CD4-positive, alpha-beta T cell treated with Interleukin-15 for 4 hours (primary cell): Measurements from ENCODE around the gene NGF.

Experiments used
- DNase-seq: peaks from one replicate; pipeline ENCODE4 v3.0.0-alpha.2; 2020; ENCODE audit warnings: low spot score

The NGF gene

DNA sequence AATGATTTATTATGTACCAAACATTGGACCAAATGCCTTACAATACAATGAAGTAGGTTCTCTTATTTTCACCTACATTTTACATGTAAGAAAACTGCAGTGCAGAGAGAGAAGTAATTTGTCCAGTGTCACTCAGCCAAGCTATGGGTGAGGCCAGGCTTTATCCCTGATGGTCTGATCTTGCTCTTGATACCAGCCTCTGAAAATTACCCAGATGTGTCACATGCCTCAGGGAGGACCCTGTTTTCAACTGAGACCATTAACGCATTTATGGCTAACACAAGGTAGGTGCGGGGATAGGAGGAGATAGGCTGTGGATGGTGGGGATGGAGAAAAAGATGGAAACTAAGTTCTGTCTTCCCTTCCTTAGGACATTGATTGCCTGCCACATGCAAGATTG is 56.9 kb downstream of the NGF start:
- no peak for DNase-seq

DNA sequence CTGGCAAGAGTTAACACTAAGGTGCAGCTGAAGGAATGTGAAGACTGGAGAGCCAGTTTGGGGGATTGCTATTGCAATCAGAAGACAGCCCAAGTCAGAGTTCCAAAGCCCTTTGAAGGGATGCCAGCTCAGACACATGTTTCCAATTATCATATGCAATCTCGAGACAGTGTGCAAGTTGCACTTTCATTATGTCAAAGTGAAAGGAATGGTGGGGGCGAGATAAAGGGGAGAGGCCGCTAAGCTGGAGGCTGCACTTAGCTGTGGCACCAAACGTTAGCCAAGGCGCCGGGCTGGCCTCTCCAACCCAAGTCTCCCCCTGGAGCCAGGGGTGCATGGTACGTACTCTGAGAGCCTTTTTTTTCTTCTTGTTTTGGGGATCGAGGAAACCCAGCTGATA is 58.0 kb downstream of the NGF start:
- no peak for DNase-seq

GRCh38 chr1:115278211-115278610 is 59.8 kb downstream of the NGF start:
- no peak for DNase-seq

GRCh38 chr1:115277276-115277675 is 60.8 kb downstream of the NGF start:
- DNase-seq = no peak

GRCh38 chr1:115275216-115275615 is 62.8 kb downstream of the NGF start:
- DNase-seq = no peak

DNA sequence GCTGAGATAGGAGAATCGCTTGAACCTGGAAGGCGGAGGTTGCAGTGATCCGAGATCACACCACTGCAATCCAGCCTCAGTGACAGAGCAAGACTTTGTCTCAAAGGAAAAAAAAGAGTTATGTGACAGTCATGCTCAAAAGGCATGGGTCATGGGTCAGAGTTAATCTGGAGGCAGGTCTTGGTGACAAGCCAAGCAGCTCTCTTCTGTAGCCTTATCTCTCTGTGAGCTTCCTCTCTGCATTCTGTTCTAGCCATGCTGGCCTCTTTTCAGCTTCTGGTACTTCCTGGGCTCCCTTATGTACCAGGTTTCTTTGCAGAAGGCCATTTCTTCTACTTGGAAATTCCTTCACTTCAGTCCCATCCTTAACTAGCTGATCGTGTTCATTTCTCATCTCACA is 63.6 kb downstream of the NGF start:
- no peak for DNase-seq

- no peak for DNase-seq
Observed at GRCh38 chr1:115266729-115267421, 71.2 kb downstream of the NGF start.

DNA sequence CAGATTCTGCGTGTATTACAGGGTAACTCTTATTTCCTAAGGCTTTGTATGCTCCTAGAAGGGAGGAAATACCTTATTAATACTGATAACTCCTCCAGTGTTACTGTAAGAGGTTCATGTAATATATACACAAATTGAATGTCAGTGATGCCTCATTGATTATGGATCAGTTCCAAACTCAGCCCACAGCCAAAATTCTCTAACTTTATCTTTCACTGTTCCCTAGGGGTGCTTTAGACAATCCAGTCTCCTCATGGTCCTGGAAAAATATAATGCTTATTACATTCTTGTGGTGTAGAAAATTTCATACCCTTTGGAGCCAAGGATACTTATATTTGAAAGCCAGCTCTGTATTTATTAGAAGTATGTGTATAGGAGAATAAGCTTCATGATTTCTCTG is 73.0 kb downstream of the NGF start:
- no peak for DNase-seq

- DNase-seq = no peak
Observed at GRCh38 chr1:115262886-115263285, 75.2 kb downstream of the NGF start.

DNA sequence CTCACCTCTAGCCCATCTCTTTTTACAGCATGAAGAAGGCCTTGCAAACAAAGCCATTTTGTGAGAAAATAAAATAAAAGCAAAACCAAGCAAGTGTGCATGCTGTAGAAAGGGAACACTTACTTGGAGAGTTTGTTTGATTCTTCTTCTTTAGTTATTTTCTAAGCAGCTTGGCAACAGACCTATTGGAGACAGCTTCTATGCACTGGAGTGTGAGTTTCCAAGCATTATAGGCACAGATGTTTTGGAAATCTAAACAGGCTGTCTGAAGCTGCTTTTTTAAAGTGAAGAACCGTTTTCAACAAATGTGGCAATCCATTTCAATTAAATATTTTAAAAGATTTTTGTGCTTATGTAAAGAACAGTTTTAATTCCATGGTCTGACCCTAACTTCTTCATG is 76.6 kb downstream of the NGF start:
- no peak for DNase-seq

DNA sequence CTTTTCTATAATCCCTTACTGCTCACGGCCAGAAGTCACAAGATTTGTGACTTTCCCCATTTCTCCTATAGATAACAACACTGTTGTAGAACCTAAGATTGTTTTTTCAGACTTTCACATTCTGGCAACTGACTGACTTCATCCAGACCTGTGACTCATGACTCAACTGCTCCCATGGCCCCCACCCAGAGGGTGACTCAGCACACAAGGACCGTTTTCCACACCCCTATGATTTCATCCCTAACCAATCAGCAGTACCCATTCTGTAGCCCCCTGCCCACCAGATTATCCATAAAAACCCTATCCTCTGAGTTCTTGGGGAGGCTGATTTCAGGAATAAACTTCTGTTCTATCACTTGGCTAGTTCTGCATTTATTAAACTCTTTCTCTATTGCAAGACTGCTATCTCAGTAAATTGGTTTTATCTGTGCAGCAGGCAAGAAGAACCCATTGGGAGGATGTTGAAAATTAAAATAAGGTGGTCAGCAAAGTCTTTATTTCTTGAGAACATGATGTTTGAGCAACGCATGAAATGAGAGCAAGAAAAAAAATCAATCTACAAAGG is 79.7 kb downstream of the NGF start:
- DNase-seq = no peak

- no peak for DNase-seq
Observed at GRCh38 chr1:115257591-115257990, 80.5 kb downstream of the NGF start.

DNA sequence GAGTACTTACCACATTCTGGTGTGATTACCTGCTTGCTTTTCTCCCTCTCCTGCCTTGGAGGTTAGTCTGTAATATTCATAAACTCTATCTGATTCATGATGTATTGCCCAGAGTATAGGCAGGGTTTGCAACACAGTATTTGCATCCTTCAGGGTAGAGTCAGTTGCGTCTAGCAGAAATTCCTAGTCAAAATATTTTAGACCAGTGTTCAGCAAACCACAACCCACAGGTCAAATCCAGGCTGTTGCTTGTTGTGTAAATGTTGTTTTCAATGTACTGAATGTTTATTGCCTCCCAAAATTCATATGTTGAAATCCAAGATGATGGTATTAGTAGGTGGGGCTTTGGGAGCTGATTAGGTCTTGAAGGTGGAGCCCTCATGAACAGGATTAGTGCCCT is 82.9 kb downstream of the NGF start:
- DNase-seq = no peak

DNA sequence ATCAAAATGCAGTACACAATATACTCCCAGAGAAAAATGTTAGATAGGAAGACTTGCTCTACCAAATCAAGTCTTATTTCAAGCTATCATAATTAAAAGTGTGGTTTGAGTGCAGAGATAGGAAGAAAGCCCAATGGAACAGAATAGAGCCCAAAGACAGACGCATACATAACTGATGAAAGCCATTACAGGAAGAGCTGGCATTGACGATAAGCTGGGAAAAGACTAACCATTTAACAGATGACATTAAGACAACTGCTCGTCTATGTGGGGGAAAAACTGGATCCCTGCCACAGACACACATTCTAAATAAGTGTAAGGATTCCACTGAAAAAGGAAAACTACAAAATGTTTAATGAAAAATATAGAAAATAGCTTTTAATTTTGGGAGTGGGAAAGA is 85.5 kb downstream of the NGF start:
- no peak for DNase-seq

DNA sequence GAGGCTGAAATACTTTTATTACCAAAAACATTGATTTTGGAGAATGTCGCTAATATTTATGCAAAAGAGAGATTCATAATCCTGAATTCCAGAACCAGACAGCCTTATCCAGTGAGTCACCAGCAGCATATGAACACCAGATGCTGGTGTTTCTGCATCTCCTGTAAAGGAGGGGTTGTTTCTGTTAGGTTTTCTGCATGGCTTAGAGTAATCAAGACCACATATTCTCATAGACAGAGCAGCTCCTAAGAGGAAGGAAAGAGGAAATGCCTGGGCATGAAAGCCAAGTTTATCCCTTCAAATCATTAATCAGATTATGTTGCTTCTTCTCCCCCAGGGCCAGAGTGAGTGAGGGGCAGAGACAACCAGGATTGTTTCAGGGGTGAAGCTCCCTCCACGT is 86.2 kb downstream of the NGF start:
- DNase-seq = no peak

- DNase-seq = no peak
Observed at GRCh38 chr1:115251340-115251748, 86.7 kb downstream of the NGF start.

DNA sequence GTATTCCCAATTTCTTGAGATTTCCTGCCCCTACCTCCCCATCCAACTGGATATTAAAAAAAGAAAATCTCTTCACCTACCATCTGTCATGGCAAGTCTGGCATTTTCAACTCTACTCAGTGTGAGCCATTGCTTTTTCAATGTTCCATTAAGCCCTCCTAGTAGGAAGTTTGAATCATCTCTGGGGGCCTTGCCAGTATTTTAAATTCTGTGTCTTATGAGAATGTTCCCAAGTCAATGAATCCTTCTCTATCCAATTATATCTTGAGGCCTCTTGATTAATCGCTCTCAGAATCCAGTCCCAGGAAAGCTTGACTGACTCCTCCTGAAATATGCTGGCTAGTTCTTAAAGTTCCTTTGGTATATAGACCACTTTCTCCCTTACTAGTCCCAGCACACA is 91.5 kb downstream of the NGF start:
- no peak for DNase-seq

DNA sequence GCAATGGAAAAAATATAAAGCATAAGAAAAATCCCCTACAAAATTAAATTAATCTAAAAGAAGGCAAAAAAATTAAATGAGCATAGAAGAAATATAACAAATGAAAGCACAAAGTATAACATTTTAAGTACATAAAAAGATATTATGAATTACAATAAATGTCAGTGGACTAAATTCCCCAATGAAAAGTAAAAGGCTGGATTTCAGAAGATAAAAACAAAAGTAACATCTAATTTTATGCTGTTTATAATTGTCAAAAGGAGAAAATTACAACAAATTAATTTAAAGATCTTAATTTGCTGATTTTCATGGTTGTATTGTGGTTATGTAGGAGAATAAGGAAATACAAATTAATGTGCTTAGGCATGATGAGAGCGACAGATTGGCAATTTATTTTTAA is 92.8 kb downstream of the NGF start:
- no peak for DNase-seq

- DNase-seq = no peak
Observed at GRCh38 chr1:115242543-115242942, 95.5 kb downstream of the NGF start.

- DNase-seq = no peak
Observed at GRCh38 chr1:115241309-115241708, 96.7 kb downstream of the NGF start.

DNA sequence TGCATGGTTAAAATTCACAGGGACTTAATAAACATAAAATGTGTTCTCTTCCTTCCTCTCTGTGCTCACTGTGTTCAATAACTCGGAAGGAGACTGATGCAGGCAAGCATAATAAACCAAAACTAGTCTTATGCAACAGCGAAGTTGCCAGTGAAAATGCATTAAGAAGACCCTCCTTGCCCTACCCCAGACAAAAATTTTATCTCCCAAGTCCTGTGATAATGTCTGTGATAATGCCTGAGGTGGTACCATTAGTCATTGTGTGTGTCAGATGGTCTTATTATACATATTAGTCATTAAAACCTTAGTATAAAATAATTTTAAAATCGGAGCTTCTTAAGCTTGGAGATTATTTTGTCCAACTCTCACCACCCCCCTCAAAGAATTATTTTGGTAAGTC is 97.8 kb downstream of the NGF start:
- DNase-seq = no peak

DNA sequence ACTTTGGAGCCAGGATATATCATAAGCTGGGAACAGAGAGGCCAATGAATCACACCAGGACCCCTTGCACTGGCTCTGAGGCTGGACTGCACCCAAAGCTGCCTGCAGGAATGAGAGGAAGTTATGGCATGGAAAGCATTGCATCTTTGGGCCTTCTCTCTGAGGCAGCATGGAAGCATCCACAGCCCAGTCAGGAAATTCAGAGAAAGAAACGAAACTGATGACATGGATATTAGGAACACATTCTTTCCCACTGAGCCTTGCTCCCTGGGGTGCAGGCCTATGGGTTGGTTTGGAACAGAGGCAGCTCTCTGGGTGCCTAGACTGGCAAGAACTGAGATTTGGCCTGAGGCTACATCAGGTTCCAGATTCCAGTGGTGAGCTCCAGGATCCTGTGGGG is 98.6 kb downstream of the NGF start:
- DNase-seq = no peak

- DNase-seq = no peak
Observed at GRCh38 chr1:115239148-115239422, 99.0 kb downstream of the NGF start.

DNA sequence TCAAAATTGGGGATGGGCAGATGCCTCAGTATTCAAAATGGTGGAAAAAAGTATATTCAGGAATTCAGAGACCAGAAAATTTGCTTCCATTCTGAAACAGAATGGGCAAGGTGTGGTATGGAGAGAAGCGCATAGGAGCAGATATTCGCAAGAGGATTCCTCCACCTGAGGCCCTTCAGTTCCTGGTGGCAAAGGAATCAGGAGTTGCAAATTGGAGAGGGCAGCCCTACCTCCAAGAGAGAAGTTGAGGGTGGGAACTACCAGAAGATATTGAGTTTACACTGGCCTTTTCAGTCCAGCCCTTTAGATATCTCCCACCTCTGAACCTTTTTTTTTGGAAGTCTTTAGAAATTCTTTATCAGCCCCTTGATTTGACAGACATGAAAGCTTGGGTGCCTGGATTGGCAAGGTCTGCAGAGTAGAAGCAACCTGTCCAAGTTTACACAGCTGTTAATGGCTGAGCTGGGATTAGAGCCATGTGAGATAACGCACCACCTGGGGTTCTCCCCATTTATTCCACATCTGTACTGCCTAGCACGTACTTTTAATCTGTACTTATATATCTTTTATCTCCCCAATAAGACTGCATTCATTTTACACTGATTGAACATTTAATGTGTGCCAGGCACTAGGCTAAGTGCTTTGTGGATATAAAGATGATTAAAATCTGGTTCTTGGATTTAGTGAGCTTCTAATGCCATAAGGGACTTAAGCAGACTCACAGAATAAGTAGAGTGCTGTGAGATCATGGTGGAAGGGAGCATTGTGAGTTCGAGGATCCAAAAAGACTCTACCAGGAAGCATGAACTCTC is 99.5 kb downstream of the NGF start:
- DNase-seq = no peak
